Stimulated activated CD8-positive, alpha-beta memory T cell treated with anti-CD3 and anti-CD28 coated beads, Interleukin-7, amount 100 ng/mL, for 1 hour (primary cell): ENCODE results near the gene ADAM11.

ENCODE experiments used
- DNase-seq, 2 donors: peaks; one replicate each; pipeline ENCODE4 v3.0.0-alpha.2; 2020; ENCODE audit warnings: low read depth in 2 of 2

ADAM11 gene

GRCh38 chr17:44757045-44757917 lies 1.5 kb upstream of the ADAM11 start:
- DNase-seq: no peak

GRCh38 chr17:44757918-44758413 lies 822 bp upstream of the ADAM11 start:
- DNase-seq: no peak

- DNase-seq: no peak
Measured at GRCh38 chr17:44759086-44759915, 513 bp downstream of the ADAM11 start.

GRCh38 chr17:44759916-44760243 lies 1.1 kb downstream of the ADAM11 start:
- DNase-seq: no peak

- no peak for DNase-seq
Measured at GRCh38 chr17:44760474-44761308, 1.9 kb downstream of the ADAM11 start.

- no peak for DNase-seq
Measured at GRCh38 chr17:44761932-44762810, 3.4 kb downstream of the ADAM11 start.

- DNase-seq: no peak
Measured at GRCh38 chr17:44763170-44763569, 4.4 kb downstream of the ADAM11 start.

GRCh38 chr17:44765965-44766364 lies 7.2 kb downstream of the ADAM11 start:
- no peak for DNase-seq

GRCh38 chr17:44766409-44767038 lies 7.7 kb downstream of the ADAM11 start:
- no peak for DNase-seq

GRCh38 chr17:44767493-44767892 lies 8.7 kb downstream of the ADAM11 start:
- no peak for DNase-seq

- DNase-seq: no peak
Measured at GRCh38 chr17:44768505-44769142, 9.8 kb downstream of the ADAM11 start.

GRCh38 chr17:44769230-44769629 lies 10.4 kb downstream of the ADAM11 start:
- DNase-seq: no peak

- no peak for DNase-seq
Measured at GRCh38 chr17:44769647-44770084, 10.9 kb downstream of the ADAM11 start.

- no peak for DNase-seq
Measured at GRCh38 chr17:44770166-44770925, 11.6 kb downstream of the ADAM11 start.

GRCh38 chr17:44772308-44773045 lies 13.7 kb downstream of the ADAM11 start:
- no peak for DNase-seq

GRCh38 chr17:44773140-44773539 lies 14.4 kb downstream of the ADAM11 start:
- DNase-seq: no peak

GRCh38 chr17:44774271-44775135 lies 15.7 kb downstream of the ADAM11 start:
- peak; percentile 57 to 84 for DNase-seq
